Mesenchymal stem cell (in vitro differentiated cells and primary cell): ENCODE results near the gene CDKN2B.

Experiments used
- DNase-seq: peaks from one replicate; pipeline ENCODE4 v3.0.0-alpha.2; 2013
- H2AFZ ChIP-seq: one replicate; pipeline ENCODE4 v1.6.1; 2013; ENCODE audit warnings: low read depth, mild to moderate bottlenecking, control low read depth, inconsistent platforms, low read length, moderate library complexity
- H2AK5ac ChIP-seq: 2 replicates; pipeline ENCODE4 v1.6.1; 2013; ENCODE audit warnings: low read length, moderate library complexity, mild to moderate bottlenecking, inconsistent platforms; ENCODE audit not compliant: severe bottlenecking
- H2BK120ac ChIP-seq: one replicate; pipeline ENCODE4 v1.6.1; 2013; ENCODE audit warnings: low read depth, mild to moderate bottlenecking, inconsistent platforms, low read length, moderate library complexity
- H2BK12ac ChIP-seq, 2 experiments: one replicate each; pipeline ENCODE4 v1.6.1; 2013; ENCODE audit warnings: inconsistent platforms in 2 of 2, low read length in 2 of 2, mild to moderate bottlenecking in 2 of 2, moderate library complexity in 2 of 2, control low read depth in 1 of 2
- H2BK15ac ChIP-seq: one replicate; pipeline ENCODE4 v1.6.1; 2013; ENCODE audit warnings: mild to moderate bottlenecking, low read depth, inconsistent platforms; ENCODE audit not compliant: poor library complexity, severe bottlenecking
- H2BK5ac ChIP-seq: 2 replicates; pipeline ENCODE4 v1.6.1; 2013; ENCODE audit warnings: low read depth, mild to moderate bottlenecking, low read length, control low read depth, inconsistent platforms; ENCODE audit not compliant: poor library complexity, severe bottlenecking
- H3K14ac ChIP-seq, 2 experiments: one replicate each; pipeline ENCODE4 v1.6.1; 2013; ENCODE audit warnings: inconsistent platforms in 2 of 2, low read length in 2 of 2, control low read depth in 1 of 2, mild to moderate bottlenecking in 1 of 2, moderate library complexity in 1 of 2
- H3K18ac ChIP-seq, 2 experiments: one replicate each; pipeline ENCODE4 v1.6.1; 2013; ENCODE audit warnings: inconsistent platforms in 2 of 2, low read length in 2 of 2, control low read depth in 1 of 2, low read depth in 1 of 2, mild to moderate bottlenecking in 1 of 2
- H3K23ac ChIP-seq, 2 experiments: one replicate each; pipeline ENCODE4 v1.6.1; 2013; ENCODE audit warnings: inconsistent platforms in 2 of 2, low read length in 2 of 2, mild to moderate bottlenecking in 2 of 2, moderate library complexity in 2 of 2, control low read depth in 1 of 2
- H3K27ac ChIP-seq: 2 replicates; pipeline ENCODE4 v1.5.1; 2013; ENCODE audit warnings: mild to moderate bottlenecking, moderate library complexity, low read length, control low read depth, inconsistent platforms; ENCODE audit not compliant: poor library complexity, severe bottlenecking
- H3K27me3 ChIP-seq, 2 experiments: 2 replicates each; pipeline versions ENCODE4 v1.6.1 to v1.7.0; 2013; ENCODE audit warnings: low read length in 2 of 2, mild to moderate bottlenecking in 2 of 2, moderate library complexity in 2 of 2, control low read depth in 1 of 2, inconsistent platforms in 1 of 2; ENCODE audit not compliant: control insufficient read depth in 1 of 2, insufficient read depth in 1 of 2
- H3K36me3 ChIP-seq, 2 experiments: 2 replicates each; pipeline versions ENCODE4 v1.6.1 to v1.7.0; 2013; ENCODE audit warnings: low read length in 2 of 2, control low read depth in 1 of 2, inconsistent platforms in 1 of 2, low read depth in 1 of 2, mild to moderate bottlenecking in 1 of 2; ENCODE audit not compliant: insufficient read depth in 2 of 2, control insufficient read depth in 1 of 2
- H3K4ac ChIP-seq, 2 experiments: one replicate each; pipeline ENCODE4 v1.6.1; 2013; ENCODE audit warnings: inconsistent platforms in 2 of 2, low read length in 2 of 2, mild to moderate bottlenecking in 2 of 2, moderate library complexity in 2 of 2, control low read depth in 1 of 2, low read depth in 1 of 2
- H3K4me1 ChIP-seq: 2 replicates; pipeline ENCODE4 v1.6.1; 2013; ENCODE audit warnings: low read depth, low read length, control low read depth; ENCODE audit not compliant: control insufficient read depth, insufficient read depth
- H3K4me2 ChIP-seq: 2 replicates; pipeline ENCODE4 v1.6.1; 2013; ENCODE audit warnings: low read length, mild to moderate bottlenecking, inconsistent platforms; ENCODE audit not compliant: poor library complexity, severe bottlenecking
- H3K4me3 ChIP-seq, 2 experiments: 2 replicates each; pipeline versions ENCODE4 v1.5.1 to v1.7.0; 2013; ENCODE audit warnings: low read length in 2 of 2, mild to moderate bottlenecking in 2 of 2, control low read depth in 1 of 2, low read depth in 1 of 2; ENCODE audit not compliant: insufficient read depth in 1 of 2
- H3K79me1 ChIP-seq: replicated peaks from 2 replicates; pipeline ENCODE4 v1.6.1; 2013; ENCODE audit warnings: mild to moderate bottlenecking, control low read depth, low read length, inconsistent platforms; ENCODE audit not compliant: poor library complexity, severe bottlenecking
- H3K9ac ChIP-seq: 2 replicates; pipeline ENCODE4 v1.7.0; 2013; ENCODE audit warnings: mild to moderate bottlenecking, low read length, moderate library complexity
- H3K9me3 ChIP-seq: 2 replicates; pipeline ENCODE4 v1.7.0; 2013; ENCODE audit warnings: mild to moderate bottlenecking, low read length; ENCODE audit not compliant: control insufficient read depth
- H4K8ac ChIP-seq: one replicate; pipeline ENCODE4 v1.6.1; 2013; ENCODE audit warnings: inconsistent platforms, mild to moderate bottlenecking, low read length, moderate library complexity
- H4K91ac ChIP-seq: one replicate; pipeline ENCODE4 v1.6.1; 2013; ENCODE audit warnings: mild to moderate bottlenecking, low read length, inconsistent platforms
- WGBS: methylation state at CpG from one replicate; pipeline ENCODE4 v1.1.7; 2013; ENCODE audit warnings: mixed read lengths; 5-methylcytosine and 5-hydroxymethylcytosine counted together

The CDKN2B gene

DNA sequence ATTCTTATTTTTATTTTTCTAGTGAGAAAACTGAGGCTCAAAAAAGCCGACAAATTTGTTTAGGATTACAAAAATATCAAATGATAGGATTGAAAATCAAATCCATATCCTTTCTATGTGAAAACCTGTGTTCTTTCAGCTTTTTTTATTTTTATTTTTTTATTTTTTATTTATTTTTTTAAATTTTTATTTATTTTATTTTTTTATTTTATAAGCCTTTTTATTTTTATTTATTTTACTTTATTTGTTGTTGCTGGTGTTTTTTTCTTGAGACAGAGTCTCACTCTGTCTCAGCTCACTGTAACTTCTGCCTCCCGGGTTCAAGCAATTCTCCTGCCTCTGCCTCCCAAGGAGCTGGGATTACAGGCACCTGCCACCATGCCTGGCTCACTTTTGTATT, 45.4 kb upstream of the CDKN2B start:
- H3K27me3 ChIP-seq, result no peaks in the 10 kb centered on the region
- no peak overlapping the region for H3K14ac ChIP-seq
- no peak overlapping the region for H4K91ac ChIP-seq
- no peak overlapping the region for H2BK15ac ChIP-seq
- DNase-seq, result no peak
- no peak overlapping the region for H2BK120ac ChIP-seq
- no peak overlapping the region for H2AK5ac ChIP-seq
- no peak overlapping the region for H3K4me2 ChIP-seq
- no peak overlapping the region for H3K27ac ChIP-seq
- no peak overlapping the region for H2AFZ ChIP-seq
- no peaks in the 10 kb centered on the region for H3K9me3 ChIP-seq
- H3K9ac ChIP-seq, result no peak overlapping the region
- no peak overlapping the region for H2BK12ac ChIP-seq
- 100% methylated on average over 1 of the region's 2 CpGs for WGBS
- H3K4ac ChIP-seq, result no peak overlapping the region
- H3K36me3 ChIP-seq, result peaks cover 6 to 15% of the 10 kb centered on the region in 2 experiments
- no peak overlapping the region for H3K23ac ChIP-seq
- no peak overlapping the region for H3K18ac ChIP-seq
- no peaks in the 10 kb centered on the region for H3K4me1 ChIP-seq
- no peak overlapping the region for H4K8ac ChIP-seq
- no peak overlapping the region for H3K4me3 ChIP-seq
- no peaks in the 10 kb centered on the region for H3K79me1 ChIP-seq
- no peak overlapping the region for H2BK5ac ChIP-seq

DNA sequence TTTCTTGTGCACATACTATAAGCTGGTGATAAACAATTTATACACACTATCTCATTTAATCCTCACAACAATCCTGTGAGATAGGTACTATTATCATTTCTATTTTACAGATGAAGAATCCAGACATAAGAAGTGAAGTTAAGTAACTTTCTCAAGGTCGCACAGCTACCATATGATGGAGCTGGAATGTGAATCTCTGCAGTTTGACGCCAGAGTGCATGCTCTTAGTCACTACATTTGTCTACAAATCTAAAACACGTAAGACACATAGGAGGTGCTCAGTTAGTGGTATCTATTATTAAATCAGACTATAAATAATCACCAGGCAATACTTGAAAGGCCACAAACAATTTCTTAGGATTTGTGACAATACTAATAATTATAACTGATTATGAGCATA, 45.0 kb upstream of the CDKN2B start:
- no peak overlapping the region for H3K27ac ChIP-seq
- H3K4ac ChIP-seq, result no peak overlapping the region
- H2BK120ac ChIP-seq, result no peak overlapping the region
- no peaks in the 10 kb centered on the region for H3K79me1 ChIP-seq
- H3K18ac ChIP-seq, result no peak overlapping the region
- peak overlapping the region in 1 of 2 experiments; percentile 90 for H2BK12ac ChIP-seq
- H3K36me3 ChIP-seq, result peaks cover 6 to 15% of the 10 kb centered on the region in 2 experiments
- no peak for DNase-seq
- H2AFZ ChIP-seq, result no peak overlapping the region
- H3K9ac ChIP-seq, result no peak overlapping the region
- H4K8ac ChIP-seq, result no peak overlapping the region
- no peaks in the 10 kb centered on the region for H3K4me1 ChIP-seq
- no peak overlapping the region for H2BK15ac ChIP-seq
- H3K9me3 ChIP-seq, result no peaks in the 10 kb centered on the region
- H3K14ac ChIP-seq, result no peak overlapping the region
- no peak overlapping the region for H3K4me3 ChIP-seq
- H3K27me3 ChIP-seq, result no peaks in the 10 kb centered on the region
- no peak overlapping the region for H2AK5ac ChIP-seq
- no peak overlapping the region for H2BK5ac ChIP-seq
- H3K23ac ChIP-seq, result no peak overlapping the region
- no peak overlapping the region for H4K91ac ChIP-seq
- WGBS, result 84% methylated on average over 2 of the region's 3 CpGs
- H3K4me2 ChIP-seq, result no peak overlapping the region

DNA sequence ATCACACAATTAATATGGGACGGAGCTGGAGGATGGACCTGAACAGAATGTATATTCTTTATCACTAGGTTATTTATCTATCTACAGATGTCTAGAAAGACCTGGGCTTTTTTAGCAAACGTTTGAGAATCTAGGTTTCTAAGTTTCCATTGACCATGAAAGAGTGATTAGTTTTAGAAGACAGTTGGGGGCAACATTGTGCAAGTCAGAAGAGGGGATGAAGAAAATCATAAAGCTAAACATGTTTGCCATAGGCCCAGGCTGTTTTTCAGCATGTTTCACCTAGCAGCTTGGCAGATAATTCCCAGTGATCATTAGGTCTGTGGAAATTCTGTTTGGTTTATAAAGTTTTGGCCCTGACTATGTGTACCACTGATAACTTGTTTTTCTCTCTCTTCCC, 44.1 kb upstream of the CDKN2B start:
- no peak overlapping the region for H3K23ac ChIP-seq
- peak overlapping the region; percentile 34 for H3K27ac ChIP-seq
- H2BK5ac ChIP-seq, result no peak overlapping the region
- no peaks in the 10 kb centered on the region for H3K79me1 ChIP-seq
- no peak for DNase-seq
- no peak overlapping the region for H3K14ac ChIP-seq
- no peak overlapping the region for H3K4me3 ChIP-seq
- no peaks in the 10 kb centered on the region for H3K27me3 ChIP-seq
- WGBS, result 33% methylated on average over 1 of the region's 2 CpGs
- H3K9ac ChIP-seq, result peak overlapping the region; percentile 10
- no peaks in the 10 kb centered on the region for H3K4me1 ChIP-seq
- H3K9me3 ChIP-seq, result no peaks in the 10 kb centered on the region
- no peak overlapping the region for H3K18ac ChIP-seq
- no peak overlapping the region for H4K91ac ChIP-seq
- no peak overlapping the region for H2BK120ac ChIP-seq
- no peak overlapping the region for H2BK12ac ChIP-seq
- H2AK5ac ChIP-seq, result no peak overlapping the region
- no peak overlapping the region for H2AFZ ChIP-seq
- H4K8ac ChIP-seq, result no peak overlapping the region
- H3K4me2 ChIP-seq, result no peak overlapping the region
- no peak overlapping the region for H3K4ac ChIP-seq
- H3K36me3 ChIP-seq, result peaks cover 6 to 10% of the 10 kb centered on the region in 2 experiments
- no peak overlapping the region for H2BK15ac ChIP-seq

DNA sequence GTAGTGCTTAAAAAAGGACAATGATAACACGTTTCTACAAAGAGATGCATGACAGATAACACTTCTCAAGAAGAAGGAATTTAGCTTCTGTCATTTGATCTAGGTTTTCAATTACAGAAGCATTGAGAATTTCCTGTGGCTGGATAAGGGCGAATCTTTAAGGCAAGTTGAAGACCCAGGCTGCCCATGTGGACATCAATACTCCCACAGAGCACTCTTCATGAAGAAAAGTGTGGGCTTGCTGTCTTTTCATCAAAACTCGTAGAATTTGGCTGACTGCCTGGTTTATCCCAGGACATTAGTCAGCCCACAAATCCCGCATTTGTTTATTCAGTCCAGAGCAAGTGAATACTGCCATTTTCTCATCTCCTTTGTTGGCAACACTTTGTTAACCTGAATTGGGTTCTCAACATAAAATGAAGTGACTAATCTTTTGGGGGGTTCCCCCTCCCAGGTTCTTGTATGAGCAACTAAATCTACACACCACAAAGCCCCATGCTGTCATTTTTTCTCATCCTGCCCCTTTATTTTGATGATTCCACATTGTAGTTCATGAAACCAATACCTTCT, 43.4 kb upstream of the CDKN2B start:
- Histone ChIP-seq H3K27me3 (no peaks in the 10 kb centered on the region), H2BK120ac (no peak overlapping the region), H3K4me3 (no peak overlapping the region), H2BK5ac (no peak overlapping the region), H4K91ac (no peak overlapping the region), H3K4ac (no peak overlapping the region), H3K4me1 (no peaks in the 10 kb centered on the region), H2BK15ac (no peak overlapping the region), H3K9ac (peak overlapping the region; percentile 10), H3K14ac (no peak overlapping the region), H2AFZ (no peak overlapping the region), H3K18ac (no peak overlapping the region), H2BK12ac (no peak overlapping the region), H3K23ac (no peak overlapping the region), H4K8ac (no peak overlapping the region), H2AK5ac (no peak overlapping the region), H3K9me3 (no peaks in the 10 kb centered on the region), H3K27ac (peak overlapping the region; percentile 24), H3K4me2 (no peak overlapping the region), H3K36me3 (peaks cover 1 to 7% of the 10 kb centered on the region in 2 experiments), H3K79me1 (no peaks in the 10 kb centered on the region)
- 0% methylated on average over 3 of the region's 4 CpGs for WGBS
- DNase-seq, result peak; percentile 95
